Sigmoid colon (tissue), 4 donors: ENCODE measurements around the gene SLC16A12.

Experiments
- CTCF ChIP-seq, 4 experiments: fragments of 450-650 bp in 3 of 4; fragments of 200-600 bp in 1 of 4; IDR thresholded peaks; one replicate each; pipeline ENCODE4 v1.5.1; 2016 to 2019; ENCODE audit warnings: antibody characterized with exemption in 4 of 4, mild to moderate bottlenecking in 3 of 4, moderate library complexity in 2 of 4
- EP300 ChIP-seq, 4 donors: sonication (generic); formaldehyde crosslinking; IDR thresholded peaks; one replicate each; pipeline ENCODE4 v1.6.1; 2017; ENCODE audit warnings: antibody characterized with exemption in 4 of 4
- POLR2A ChIP-seq, 2 donors: fragments of 450-650 bp; IDR thresholded peaks; one replicate each; pipeline ENCODE4 v1.6.1; 2016; ENCODE audit warnings: antibody characterized with exemption in 2 of 2, mild to moderate bottlenecking in 2 of 2, moderate library complexity in 2 of 2
- POLR2AphosphoS5 ChIP-seq, 4 donors: sonication (generic); formaldehyde crosslinking; IDR thresholded peaks; one replicate each; pipeline ENCODE4 v1.6.1; 2017; ENCODE audit warnings: antibody characterized with exemption in 4 of 4

- TF ChIP-seq CTCF (IDR thresholded peaks at IDR 0.05), result no peak
- no peak for TF ChIP-seq POLR2AphosphoS5 (IDR thresholded peaks at IDR 0.05)
- no peak for TF ChIP-seq POLR2A (IDR thresholded peaks at IDR 0.05)
- TF ChIP-seq EP300 (IDR thresholded peaks at IDR 0.05), result no peak
These were observed 11.1 kb downstream of the SLC16A12 start for GRCh38 chr10:89524279-89524678.
